Large intestine (tissue), 3 donors: Measurements from ENCODE around the gene DLL4. TPM values are rescaled to one million over a fixed set of nuclear protein-coding genes. Genes with fewer than 3 reads are reported as not detected.

Experiments
- DNase-seq, 2 donors: peaks; one replicate each; pipeline versions ENCODE4 v3.0.0 to v3.0.0-alpha.2; 2013
- H3K27ac ChIP-seq: one replicate; pipeline ENCODE4 v1.5.1; 2013; ENCODE audit warnings: low read length
- H3K27me3 ChIP-seq: 2 replicates; pipeline ENCODE4 v1.6.1; 2013; ENCODE audit warnings: low read length; ENCODE audit not compliant: control insufficient read depth, insufficient read depth
- H3K36me3 ChIP-seq: 2 replicates; pipeline ENCODE4 v1.6.1; 2013; ENCODE audit warnings: low read length; ENCODE audit not compliant: control insufficient read depth, insufficient read depth
- H3K4me1 ChIP-seq: one replicate; pipeline ENCODE4 v1.6.1; 2013; ENCODE audit warnings: low read length; ENCODE audit not compliant: control insufficient read depth, insufficient read depth
- H3K4me3 ChIP-seq: one replicate; pipeline ENCODE4 v1.5.1; 2013; ENCODE audit warnings: low read length
- H3K9me3 ChIP-seq: one replicate; pipeline ENCODE4 v1.6.1; 2013; ENCODE audit warnings: mild to moderate bottlenecking, low read depth, low read length, moderate library complexity; ENCODE audit not compliant: control insufficient read depth
- WGBS: methylation state at CpG from one replicate; pipeline ENCODE4 v1.1.5; 2013; ENCODE audit warnings: low lambda C conversion rate; ENCODE audit not compliant: insufficient coverage; 5-methylcytosine and 5-hydroxymethylcytosine counted together
- polyA plus RNA-seq: library from polyadenylated mRNA; unstranded; fragments of 120-200 nt; gene quantifications from one replicate; pipeline ENCODE4 v1.2.1, GENCODE V29; 2013

The DLL4 gene
- polyA plus RNA-seq, 1 donor, result 12.3 TPM

DNA sequence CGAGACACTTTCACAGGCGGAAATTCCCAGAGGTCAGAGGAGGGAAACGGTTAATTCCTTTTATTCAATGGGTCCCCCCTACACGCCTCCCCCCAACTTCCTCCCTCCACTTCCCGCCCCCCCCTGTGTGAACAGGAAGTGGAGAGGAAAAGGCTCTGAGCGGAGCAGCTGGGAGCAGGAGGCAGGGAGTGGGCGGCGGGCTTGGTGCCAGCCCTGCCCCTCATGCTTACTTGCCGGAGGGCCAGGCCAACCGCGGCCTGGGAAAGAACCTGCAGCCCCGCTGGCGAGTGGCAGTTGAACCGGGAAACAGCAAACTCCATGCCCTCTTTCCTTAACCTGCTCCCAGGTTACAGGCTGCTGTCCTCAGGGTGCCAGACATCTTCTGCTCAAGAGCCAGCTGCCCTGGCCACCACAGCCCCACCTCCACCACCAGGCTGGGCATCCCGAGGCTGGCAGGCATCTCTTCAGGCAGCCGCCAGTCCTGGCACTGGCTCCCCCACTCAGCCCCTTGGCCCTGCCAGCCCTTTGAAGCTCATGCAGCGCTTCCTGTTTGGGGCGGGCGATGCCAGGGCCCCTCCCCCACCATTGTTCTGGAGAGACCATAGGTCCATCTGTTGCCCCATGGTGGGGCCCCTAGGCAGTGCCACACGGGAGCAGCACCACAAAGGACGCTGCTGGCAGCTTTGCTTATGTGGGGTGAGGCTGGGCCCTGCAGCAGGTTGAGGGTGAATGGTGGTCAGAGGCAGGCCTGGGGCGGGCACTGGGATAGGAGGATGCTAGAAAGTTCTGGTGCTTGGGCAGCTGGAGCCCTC, 21.9 kb upstream of the DLL4 start:
- WGBS, result no CpG with 5 or more reads among the region's 22 CpGs
- H3K27me3 ChIP-seq, result no peaks in the 10 kb centered on the region
- H3K27ac ChIP-seq, result peak overlapping the region; percentile 92
- H3K4me1 ChIP-seq, result peaks cover 50% of the 10 kb centered on the region
- no peaks in the 10 kb centered on the region for H3K9me3 ChIP-seq
- DNase-seq, result no peak
- peaks cover 24% of the 10 kb centered on the region for H3K36me3 ChIP-seq
- peak overlapping the region; percentile 54 for H3K4me3 ChIP-seq

DNA sequence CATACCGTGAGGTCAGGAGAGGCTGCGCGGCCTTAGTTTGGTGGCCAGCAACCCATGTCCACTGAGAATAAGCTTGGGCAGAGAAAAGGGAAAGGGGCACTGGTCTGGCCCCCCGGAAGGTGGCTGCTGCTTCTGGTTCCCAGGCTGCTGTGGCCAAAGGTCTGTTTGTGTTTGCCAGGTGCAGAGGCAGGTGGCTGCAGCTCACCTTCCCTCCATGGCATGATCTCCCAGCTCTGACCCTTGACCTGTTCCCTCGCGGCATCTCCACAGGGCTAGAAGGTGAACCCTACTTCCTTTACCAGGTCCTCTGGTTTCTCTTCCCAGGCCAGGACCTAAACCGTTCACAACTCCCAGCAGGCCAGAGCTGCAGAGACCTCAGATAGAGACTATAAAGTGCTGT, 21.0 kb upstream of the DLL4 start:
- Histone ChIP-seq H3K27me3 (no peaks in the 10 kb centered on the region), H3K9me3 (no peaks in the 10 kb centered on the region), H3K4me1 (peaks cover 50% of the 10 kb centered on the region), H3K36me3 (peaks cover 15% of the 10 kb centered on the region), H3K27ac (peak overlapping the region; percentile 92), H3K4me3 (no peak overlapping the region)
- peak in 1 of 2 donors; percentile 61 for DNase-seq
- WGBS, result no CpG with 5 or more reads among the region's 7 CpGs

DNA sequence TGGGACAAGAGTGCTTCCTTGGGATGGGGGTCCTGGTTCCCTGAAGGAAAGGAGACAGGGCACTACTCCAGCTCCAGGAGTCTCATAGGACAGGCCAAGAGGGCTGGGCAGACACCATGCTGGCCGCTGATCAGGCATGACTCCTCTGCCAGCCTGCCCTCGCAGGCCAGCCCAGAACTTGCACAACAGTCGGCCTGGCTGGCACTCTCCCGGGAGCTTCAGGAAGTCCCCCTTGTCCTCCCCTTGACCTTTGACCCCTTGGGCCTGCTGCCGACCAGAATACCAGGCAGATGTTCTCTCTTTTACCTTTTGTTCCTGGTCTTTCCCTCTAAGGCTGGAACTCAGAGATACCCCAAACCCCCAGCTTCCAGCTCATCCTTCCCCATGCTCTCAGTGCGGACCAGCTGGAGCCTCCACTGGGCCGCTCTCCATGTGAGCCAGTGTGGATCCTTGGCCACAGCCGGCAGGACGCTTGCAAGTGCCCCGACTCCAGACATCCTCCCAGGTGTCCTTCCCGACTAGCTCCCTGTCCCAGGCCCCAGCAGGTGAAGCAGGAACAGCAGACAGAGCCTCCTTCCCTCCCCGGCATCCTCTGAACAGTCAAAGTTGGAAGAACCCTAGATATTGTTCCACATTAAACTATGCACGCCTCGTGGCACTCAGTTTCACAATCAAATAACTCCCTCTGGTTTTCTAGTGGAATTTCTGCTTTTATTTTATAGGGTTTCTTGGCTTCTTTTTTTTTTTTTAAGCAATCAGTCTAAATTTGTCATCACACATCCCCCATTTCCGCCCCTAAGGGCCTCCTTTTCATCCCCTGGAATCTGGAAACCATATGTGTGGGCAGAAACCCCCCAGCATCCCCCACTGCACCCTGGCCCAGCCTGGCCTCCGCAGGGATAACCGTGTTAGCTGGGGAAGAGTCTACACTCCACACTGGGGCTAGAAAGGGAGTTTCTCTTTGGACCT, 19.2 kb upstream of the DLL4 start:
- Histone ChIP-seq H3K9me3 (no peaks in the 10 kb centered on the region), H3K4me1 (peaks cover 46% of the 10 kb centered on the region), H3K36me3 (peaks cover under 1% of the 10 kb centered on the region), H3K27me3 (no peaks in the 10 kb centered on the region), H3K4me3 (no peak overlapping the region), H3K27ac (no peak overlapping the region)
- no peak for DNase-seq
- WGBS, result 60% methylated on average over 2 of the region's 17 CpGs

DNA sequence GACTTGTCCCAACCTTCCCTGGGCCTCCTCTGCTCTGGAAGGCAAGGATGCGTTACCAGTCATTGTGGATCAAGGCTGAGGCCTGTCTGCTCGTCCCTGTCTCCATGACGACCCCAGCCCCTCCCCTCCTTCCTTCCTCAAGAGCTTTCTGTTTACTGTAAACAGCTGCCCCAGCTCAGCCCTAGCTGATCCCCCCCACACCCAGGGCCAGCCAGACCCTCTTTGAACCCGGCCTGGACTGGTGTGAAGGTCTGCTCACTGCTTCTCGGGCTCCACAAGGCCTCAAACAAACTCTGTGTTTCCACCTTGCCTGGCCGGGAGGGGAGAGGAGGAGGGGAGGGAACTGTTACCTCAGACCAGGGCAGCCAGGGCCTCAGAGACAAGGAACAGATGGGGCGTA, 18.0 kb upstream of the DLL4 start:
- Histone ChIP-seq H3K4me1 (peaks cover 46% of the 10 kb centered on the region), H3K4me3 (no peak overlapping the region), H3K27ac (peak overlapping the region; percentile 39), H3K9me3 (no peaks in the 10 kb centered on the region), H3K27me3 (no peaks in the 10 kb centered on the region), H3K36me3 (no peaks in the 10 kb centered on the region)
- no CpG with 5 or more reads among the region's 7 CpGs for WGBS
- DNase-seq, result no peak

DNA sequence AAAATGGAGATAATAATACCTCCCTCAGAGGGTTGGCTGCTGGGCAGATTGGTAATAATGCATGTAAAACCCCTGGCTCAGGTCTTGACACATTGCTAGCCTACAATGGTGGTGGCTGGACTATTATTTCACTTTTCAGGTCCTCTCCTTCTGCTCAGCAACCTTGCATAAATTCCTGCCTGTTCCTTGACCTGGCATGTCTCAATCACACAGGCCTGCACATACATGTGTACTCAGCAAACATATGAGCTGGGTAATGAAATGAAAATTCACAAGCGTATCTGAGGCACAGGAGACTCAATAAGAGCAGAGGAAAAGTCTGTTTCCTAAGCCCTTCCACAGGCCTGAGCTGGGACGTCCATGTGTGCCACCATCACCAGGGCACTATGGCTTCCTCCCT, 17.4 kb upstream of the DLL4 start:
- Histone ChIP-seq H3K27ac (peak overlapping the region; percentile 39), H3K4me3 (no peak overlapping the region), H3K4me1 (peaks cover 44% of the 10 kb centered on the region), H3K27me3 (no peaks in the 10 kb centered on the region), H3K36me3 (no peaks in the 10 kb centered on the region), H3K9me3 (no peaks in the 10 kb centered on the region)
- WGBS, result no CpG with 5 or more reads among the region's 2 CpGs
- DNase-seq, result no peak

DNA sequence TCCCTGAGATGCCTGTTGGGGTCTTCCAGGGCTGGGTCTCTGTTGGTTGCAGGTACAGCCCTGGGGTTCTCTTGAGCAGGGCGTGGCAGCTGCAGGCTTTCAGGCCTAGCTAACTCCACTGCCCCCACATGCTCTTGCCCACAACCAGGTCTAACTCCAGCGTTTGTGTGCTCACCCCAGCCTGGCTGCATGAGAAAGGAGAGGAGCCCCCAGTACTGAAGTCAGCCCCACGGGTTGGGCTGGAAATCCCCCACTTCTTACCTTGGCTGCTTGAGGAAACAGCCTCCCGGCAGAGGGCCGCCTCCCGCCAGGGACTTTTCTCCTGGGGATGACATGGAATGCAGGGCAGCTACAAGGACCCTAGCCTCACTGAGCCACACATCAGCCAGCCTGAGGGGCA, 16.7 kb upstream of the DLL4 start:
- H3K4me3 ChIP-seq, result no peak overlapping the region
- no peaks in the 10 kb centered on the region for H3K36me3 ChIP-seq
- DNase-seq, result no peak
- no peak overlapping the region for H3K27ac ChIP-seq
- H3K4me1 ChIP-seq, result peaks cover 37% of the 10 kb centered on the region
- H3K9me3 ChIP-seq, result no peaks in the 10 kb centered on the region
- H3K27me3 ChIP-seq, result no peaks in the 10 kb centered on the region
- WGBS, result no CpG with 5 or more reads among the region's 6 CpGs

DNA sequence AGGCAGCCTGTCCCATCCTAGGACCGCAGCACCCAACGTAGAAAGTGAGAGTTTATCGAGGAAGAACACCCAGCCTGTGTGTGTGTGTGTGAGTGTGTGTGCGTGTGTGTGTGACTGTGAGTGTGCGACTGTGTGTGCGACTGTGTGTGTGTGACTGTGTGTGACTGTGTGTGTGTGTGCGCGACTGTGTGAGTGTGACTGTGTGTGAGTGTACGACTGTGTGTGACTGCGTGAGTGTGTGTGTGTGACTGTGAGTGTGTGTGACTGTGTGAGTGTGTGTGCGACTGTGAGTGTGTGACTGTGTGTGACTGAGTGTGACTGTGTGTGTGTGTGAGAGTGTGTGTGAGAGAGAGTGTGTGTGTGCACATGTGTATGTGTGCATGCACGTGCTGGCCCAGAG, 15.1 kb upstream of the DLL4 start:
- Histone ChIP-seq H3K4me1 (peaks cover 35% of the 10 kb centered on the region), H3K27me3 (no peaks in the 10 kb centered on the region), H3K36me3 (no peaks in the 10 kb centered on the region), H3K4me3 (no peak overlapping the region), H3K9me3 (no peaks in the 10 kb centered on the region), H3K27ac (no peak overlapping the region)
- no CpG with 5 or more reads among the region's 12 CpGs for WGBS
- no peak for DNase-seq

DNA sequence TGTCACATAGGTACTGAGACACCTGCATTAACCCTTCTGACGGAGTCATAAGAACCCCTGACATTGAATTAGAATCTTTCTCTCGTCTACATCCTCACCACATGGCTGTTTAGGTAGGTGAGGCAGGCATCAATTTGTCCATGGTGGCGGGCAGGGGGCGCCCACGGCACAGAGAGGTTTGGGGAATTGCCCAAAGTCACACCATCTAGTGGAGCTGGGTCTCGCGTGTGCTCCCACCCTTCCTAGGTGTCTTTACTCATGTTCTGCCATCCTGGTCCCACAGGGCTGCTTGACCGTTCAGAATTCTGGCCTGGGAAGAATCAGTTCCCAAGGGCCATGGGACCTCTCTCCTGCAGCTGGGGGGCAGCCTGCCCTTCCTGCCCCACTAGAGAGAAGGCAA, 14.7 kb upstream of the DLL4 start:
- Histone ChIP-seq H3K4me3 (no peak overlapping the region), H3K4me1 (peaks cover 36% of the 10 kb centered on the region), H3K27me3 (no peaks in the 10 kb centered on the region), H3K27ac (no peak overlapping the region), H3K36me3 (no peaks in the 10 kb centered on the region), H3K9me3 (no peaks in the 10 kb centered on the region)
- WGBS, result no CpG with 5 or more reads among the region's 8 CpGs
- DNase-seq, result no peak

DNA sequence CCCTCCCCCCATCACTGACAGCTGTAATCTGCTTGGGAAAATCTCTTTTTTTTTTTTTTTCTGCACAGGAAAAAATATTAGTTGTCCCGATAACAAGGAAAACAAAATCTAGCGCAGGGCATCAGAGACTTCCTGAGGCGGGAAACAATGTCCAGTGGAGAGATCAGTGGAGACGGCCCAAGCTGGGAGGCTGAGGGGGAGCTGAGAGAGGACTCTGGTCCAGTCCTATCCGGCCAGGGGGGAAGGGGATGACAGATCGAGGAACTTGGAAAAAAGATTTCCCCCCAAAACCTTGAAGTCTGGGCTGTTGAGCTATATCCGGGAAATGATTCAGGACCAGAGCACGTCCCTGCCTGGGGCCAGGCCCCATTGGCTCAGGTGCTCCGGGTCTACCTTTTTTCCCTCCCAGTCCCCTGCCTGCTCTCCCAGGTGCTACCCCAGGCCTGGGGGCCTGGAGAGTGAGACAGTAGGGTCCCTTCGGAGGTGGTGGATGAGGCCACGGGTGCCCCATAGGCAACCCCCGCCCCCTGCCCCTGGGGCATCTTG, 14.0 kb upstream of the DLL4 start:
- Histone ChIP-seq H3K27ac (no peak overlapping the region), H3K4me1 (peaks cover 32% of the 10 kb centered on the region), H3K4me3 (no peak overlapping the region), H3K27me3 (no peaks in the 10 kb centered on the region), H3K9me3 (no peaks in the 10 kb centered on the region), H3K36me3 (no peaks in the 10 kb centered on the region)
- no peak for DNase-seq
- no CpG with 5 or more reads among the region's 12 CpGs for WGBS

DNA sequence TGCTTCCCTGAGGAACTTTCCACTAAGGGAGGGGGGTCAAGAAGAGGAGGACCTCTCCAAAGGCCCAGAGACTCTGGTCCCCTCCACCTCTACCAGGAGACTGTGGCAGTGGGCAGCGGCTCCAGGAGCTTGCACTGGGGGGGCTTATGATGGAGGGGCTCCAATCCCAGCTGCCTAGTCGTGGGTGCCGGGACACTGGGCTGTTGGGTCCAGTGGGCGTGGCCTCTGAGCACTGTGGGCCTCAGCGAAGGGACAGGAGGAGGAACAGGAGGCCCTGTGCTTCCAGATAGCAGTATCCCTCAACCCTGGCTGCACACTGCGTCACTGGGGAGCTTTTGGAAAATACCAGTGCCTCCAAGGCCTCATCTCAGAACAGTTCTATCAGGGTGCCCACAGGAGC, 13.5 kb upstream of the DLL4 start:
- Histone ChIP-seq H3K27ac (no peak overlapping the region), H3K36me3 (no peaks in the 10 kb centered on the region), H3K4me1 (peaks cover 31% of the 10 kb centered on the region), H3K27me3 (no peaks in the 10 kb centered on the region), H3K9me3 (no peaks in the 10 kb centered on the region), H3K4me3 (no peak overlapping the region)
- no CpG with 5 or more reads among the region's 6 CpGs for WGBS
- no peak for DNase-seq
